Stimulated activated CD8-positive, alpha-beta memory T cell treated with anti-CD3 and anti-CD28 coated beads, Interleukin-12 subunit alpha, Interleukin-12 subunit beta, amount 100 ng/mL, for 24 hours (primary cell): ENCODE results near the gene BICC1.

Experiments used
- DNase-seq: peaks from one replicate; pipeline ENCODE4 v3.0.0-alpha.2; 2020; ENCODE audit errors: extremely low read depth

The BICC1 gene

DNA sequence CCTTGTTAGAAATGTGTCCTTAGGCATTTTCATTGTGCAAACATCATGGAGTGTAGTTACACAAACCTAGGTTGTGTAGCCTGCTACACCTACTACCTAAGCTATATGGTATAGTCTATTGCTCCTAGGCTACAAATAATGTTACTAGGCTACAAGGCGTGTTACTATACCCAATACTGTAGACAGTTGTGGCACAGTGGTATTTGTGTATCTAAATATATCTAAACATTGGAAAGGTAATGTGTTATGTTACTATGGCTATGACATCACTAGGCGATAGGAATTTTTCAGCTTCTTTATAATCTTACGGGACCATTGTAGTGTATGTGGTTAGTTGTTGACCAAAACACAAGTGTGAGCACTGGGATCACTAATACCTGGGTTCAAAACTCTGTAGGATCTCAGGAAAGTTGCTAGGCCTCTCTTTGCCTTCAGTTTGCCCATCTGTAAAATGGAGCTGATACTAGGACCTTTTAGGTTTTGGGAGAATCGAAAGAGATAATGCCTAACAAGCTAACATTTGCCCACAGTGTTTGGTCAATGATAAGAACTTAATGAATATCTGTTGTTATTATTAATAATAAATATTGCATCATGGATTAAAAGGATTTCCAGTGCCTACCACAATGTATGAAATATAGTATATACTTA, 2.7 kb downstream of the BICC1 start:
- DNase-seq: no peak

DNA sequence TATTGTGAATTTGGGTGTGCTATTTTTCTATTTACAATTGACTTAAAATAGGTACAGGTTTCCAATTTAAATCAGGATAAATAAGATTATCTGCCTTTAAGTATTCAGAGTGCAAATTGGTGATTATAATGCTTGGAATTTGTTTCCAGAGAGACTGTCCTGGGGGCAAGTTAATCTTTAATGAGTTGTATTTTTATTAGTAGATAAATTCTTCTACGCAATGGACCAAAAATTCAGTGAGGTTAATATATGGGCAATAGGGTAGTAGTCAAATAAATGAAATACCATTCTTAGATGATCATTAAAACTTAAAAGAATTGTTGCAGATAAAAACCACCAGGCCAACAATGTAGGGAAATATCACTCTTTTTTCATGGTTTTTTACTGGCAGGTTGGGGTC, 3.4 kb downstream of the BICC1 start:
- DNase-seq: no peak

GRCh38 chr10:58516671-58517070, 4.0 kb downstream of the BICC1 start:
- DNase-seq: no peak

DNA sequence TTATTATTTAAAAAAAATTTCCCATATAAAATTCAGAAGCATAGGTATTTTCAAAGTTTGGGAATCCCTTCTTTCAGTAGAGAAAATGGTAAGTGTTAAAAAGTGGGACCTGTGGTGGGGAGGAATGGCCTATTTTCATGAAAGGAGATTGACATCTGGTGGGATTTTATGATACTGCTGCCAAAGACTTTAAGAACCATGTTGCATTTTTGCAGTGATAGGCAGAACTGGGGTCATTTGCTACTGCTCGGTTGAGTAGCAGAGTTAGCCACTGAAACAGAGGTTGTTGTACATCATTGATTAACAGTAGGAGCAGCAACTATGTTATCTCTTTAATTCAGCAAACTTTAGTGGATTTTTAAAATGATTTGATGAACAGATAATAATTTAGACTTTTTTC, 4.4 kb downstream of the BICC1 start:
- no peak for DNase-seq

DNA sequence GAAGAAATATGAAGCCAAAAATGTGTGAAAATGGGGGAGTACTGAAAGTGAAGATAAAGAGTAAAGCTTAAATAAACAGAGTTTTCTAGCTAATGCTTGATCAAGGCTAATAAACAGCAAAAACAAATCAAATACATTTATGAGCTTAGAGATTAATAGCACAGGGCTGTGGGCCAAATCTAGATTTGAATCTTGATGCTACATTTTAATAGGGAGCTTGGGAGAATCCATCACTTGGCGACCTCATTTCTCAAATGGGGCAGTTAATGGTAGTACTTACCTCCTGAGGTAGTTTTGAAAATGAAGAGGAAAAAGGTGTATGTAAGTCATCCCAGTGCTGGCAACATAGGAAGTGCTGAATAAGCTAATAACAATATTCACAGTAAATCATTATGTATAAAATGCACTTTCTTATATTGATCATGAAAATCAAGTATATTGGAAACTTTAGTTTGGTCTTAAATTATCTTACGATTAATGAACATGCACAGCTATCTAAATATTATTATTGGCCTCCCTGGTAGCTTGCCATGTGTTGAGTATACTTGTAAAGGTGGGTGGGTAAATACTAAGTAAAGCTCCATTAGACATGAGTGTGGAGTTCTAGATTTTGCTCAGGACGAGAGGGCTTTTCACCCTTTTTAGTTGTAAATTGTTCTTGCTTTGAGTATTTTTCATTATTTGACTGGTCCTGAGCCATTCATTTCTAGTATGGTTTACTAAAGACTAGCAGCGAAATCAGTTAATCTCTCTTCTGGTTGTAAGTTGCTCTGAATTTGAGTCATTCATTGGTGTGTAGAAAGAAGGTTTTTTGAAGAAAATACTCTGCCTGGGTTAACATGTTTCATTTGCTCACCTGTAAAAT, 5.1 kb downstream of the BICC1 start:
- no peak for DNase-seq

DNA sequence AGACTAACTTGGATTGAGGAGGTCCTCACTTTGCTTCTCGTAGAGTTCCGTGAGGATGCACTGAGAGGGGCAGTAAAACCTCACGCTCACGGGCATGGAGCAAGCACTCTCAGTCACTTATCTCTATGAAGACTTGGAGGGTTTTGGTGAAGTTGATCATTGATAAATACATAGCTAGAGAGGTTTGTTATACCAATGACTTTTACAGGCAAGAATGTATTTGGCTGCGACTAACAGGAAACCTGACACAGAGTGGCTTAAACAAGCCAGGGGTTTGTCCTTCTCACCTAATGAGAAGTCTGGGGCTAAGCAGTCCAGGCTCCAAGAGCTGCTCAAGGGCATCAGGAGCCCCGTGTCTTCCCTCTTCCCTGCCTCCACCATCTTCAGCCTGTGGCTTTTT, 6.1 kb downstream of the BICC1 start:
- DNase-seq: no peak

DNA sequence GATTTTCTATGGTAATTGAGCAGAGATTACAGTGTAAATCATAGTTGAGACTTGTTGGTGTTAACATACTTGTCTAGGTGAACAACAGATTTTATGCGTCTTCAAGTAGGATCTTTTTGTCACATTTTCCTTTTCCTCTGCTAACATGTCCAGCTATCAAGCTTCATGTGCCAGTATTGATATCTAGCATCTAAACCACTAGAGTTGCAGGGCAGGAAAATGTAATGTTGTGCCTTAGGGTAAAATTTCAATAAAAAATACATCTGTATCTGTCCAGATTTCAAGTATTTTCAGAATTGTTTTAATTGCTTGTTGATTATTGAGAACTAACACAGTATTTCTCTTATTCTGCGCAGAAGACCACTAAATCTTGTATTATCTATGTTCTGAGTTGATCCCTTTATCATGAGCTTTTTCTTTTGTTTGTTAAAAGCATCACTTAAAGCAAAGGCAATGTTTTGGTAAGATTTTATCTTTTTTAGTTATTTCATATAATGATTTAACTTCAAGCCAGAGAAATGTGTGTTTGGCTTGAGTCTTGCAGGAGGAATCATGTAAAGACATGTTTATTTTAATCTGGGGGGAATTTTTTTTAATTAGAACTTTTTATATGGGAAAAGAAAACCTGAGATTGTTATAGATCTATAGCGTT, 16.5 kb downstream of the BICC1 start:
- DNase-seq: no peak

DNA sequence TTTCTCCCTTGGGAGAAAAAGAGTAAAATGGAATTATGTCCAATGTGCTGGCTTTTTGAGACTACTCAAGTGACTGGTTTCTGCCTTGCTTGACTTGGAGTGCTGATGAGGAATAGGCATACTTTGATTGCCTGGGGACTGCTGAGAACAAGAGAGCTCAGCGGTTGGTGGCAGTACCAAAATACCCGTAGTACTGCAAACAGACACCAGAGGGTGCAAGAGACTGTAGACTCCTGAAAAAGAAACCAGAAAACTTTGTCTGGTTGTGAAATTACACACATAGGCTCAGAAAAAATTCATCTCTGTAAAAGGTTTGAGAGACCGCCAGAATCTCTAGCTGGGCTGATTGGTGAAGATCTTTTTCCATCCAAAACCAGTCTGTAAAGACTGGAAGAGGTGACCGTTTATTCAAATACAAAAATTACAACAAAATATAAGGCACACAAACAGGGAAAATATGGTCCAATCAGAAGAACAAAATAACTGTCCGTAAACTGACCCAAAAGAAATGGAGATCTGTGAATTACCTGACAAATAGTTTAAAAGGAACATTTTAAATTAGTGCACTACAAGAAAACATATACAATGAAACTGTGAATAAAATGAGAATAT, 18.5 kb downstream of the BICC1 start:
- DNase-seq: no peak

- DNase-seq: no peak
These were observed 22.6 kb downstream of the BICC1 start for GRCh38 chr10:58535311-58535710.

DNA sequence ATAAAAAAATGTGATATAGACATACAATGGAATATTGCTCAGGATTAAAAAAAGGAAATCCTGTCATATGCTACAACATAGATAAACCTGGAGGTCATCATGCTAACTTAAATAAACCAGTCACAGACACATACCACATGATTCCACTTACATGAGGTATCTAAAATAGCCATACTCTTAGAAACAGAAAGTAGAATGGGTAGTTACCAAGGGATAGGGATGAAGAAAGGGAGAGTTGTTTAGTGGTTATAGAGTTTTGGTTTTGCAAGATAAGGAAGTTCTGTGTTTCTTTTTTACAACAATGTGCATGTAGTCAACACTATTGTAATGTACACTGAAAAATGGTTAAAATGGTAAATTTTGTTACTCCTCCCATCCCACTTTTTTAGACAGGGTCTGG, 30.5 kb downstream of the BICC1 start:
- no peak for DNase-seq

DNA sequence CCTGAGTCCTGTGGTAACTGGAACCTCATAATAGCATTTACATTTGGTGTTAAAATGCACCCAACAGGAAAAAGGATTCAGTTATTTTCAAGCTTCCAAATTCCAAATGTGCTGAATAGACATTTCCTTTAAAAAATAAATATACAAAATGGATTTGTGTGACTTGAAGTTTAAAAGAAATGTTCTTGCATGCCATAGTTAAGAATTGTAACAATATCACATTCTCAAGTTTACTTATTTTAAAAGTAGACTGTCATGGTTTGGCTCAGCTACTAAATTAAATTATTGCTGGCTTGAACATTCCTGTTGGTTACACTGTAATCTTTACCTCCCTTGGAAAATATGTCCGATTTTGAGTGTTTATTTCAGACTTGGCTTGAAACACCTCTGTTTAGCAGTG, 31.5 kb downstream of the BICC1 start:
- DNase-seq: no peak

- no peak for DNase-seq
These were observed 32.8 kb downstream of the BICC1 start for GRCh38 chr10:58545427-58545826.

DNA sequence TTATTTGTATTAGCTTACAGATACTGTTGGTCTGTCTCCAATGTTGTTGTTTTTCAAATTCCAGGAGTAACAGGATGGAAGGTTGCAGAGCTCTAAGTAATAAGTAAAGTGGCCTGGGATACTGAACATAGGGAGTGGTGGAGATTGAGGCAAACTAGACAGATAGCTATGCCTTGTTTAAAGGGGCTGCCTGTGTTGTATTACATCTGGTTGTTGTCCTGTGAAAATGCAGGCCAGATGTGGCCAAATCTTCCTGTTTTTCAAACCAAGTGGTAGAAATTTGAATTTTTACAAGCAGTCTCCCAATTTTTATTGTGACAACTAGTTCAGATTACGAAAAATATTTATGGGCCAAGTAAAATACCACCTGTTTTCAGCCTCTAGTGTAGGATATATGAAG, 33.5 kb downstream of the BICC1 start:
- no peak for DNase-seq

DNA sequence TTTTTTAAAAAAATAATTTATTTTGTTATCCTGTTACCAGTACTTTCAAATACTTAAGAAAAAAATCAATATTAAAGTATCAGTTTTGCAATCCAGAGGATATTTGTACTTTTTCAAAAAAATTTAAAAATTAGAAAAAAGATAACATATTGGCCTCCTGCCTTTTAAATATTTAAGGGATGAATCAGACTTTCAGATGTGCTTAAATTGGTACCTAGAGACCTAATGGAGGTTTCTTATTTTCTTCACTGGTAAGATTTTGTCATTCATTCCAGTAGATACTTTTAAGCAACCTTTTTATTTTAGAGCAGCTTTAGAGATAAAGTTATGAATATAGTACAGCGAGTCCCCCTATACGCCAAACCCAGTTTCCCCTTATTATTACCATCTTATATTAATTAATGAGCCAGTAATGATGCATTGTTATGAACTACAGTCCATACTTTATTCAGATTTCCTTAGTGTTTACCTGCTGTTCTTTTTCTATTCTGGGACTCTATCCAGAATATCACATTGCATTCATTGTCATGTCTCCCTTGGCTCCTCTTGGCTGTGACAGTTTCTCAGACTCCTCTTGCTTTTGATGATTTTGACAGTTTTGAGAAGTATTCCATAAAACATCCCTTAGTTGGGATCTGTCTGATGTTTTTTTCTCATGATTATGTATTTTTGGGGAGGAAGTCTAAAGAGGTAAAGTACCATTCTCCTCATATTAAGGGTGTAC, 34.2 kb downstream of the BICC1 start:
- no peak for DNase-seq

- no peak for DNase-seq
These were observed 35.3 kb downstream of the BICC1 start for GRCh38 chr10:58547963-58548362.

- no peak for DNase-seq
These were observed 41.6 kb downstream of the BICC1 start for GRCh38 chr10:58554316-58554715.

DNA sequence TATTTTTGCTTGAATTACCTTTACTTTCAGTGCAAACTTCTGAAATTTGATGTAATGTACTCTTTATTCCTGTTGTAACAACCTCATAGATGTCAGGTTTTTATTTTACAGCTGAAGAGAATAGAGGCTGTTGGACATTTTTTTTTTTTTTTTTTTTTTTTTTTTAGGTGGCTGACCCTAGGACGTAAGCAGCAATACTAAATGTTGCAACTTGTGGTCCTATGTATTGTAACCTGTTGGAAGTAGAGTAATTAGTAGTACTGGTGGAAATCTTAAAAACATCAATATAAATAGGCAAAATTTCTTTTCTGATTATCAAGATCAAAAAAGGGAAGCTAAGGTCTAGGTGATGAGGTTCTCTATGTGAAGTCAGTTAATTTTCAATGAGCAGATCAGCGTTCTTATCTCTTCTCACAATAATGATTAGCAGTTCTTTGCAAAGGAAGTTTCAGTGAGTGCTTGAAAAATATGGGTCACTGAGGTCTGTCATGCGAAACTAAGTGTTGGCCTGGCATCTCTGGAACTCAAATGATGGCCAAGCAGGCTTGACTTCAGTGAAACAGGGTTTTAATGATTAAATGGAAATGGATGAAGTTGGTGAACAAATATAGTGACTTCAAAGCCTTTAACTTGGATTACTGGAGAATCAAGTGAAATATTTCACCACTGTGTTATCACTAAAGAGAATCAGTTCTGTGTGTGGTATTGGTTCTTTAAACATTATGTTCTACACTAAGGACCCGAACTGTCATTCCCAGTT, 42.7 kb downstream of the BICC1 start:
- DNase-seq: no peak

- DNase-seq: no peak
These were observed 43.2 kb downstream of the BICC1 start for GRCh38 chr10:58555930-58556311.

DNA sequence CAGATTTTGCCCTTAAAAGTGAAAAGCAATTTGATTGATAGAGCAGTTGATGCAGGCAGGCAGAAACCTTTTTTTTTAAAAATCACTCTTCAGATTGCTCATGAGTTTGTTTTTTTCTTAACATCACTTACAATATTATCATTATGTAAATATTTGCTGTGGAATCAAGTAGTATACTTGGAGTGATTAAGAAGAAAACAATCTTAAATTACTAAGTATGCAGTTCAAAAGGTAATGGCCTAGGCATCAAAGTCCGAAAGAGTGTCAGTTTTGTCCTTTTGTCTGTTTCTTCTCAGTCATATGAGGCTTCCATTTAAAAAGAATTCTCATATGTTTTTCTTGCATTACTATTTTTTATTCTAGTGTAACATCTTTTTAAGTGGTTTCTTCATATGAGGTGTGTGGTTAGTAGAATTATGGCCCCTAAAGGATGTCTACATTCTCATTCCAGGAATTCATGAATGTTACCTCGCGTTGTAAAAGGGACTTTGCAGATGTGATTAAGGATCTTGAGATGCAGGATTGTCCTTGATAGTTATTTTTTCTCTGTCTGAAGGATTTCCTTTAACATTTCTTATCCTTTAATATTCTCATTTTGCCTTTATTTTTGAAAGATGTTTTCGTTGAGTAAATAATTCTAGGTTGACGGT, 44.0 kb downstream of the BICC1 start:
- DNase-seq: no peak

GRCh38 chr10:58557714-58558113, 45.0 kb downstream of the BICC1 start:
- DNase-seq: no peak

DNA sequence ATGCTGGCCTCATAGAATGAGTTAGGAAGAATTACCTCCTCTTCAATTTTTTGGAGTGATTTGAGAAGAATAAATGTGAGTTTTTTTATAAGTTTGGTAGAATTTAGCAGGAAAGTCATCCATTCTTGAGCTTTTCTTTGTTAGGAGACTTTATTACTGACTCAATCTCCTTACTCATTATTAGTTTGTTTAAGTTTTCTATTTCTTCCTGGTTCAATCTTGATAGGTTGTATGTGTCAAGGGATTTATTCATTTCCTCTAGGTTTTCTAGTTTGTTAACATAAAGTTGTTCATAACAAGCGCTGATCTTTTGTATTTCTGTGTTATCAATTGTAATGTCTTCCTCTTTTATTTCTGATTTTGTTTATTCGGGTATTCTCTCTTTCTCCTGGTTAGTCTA, 47.4 kb downstream of the BICC1 start:
- DNase-seq: no peak
